Activated CD8-positive, alpha-beta T cell treated with anti-CD3 and anti-CD28 coated beads, Interleukin-2, amount 10 ng/mL, durations not matched to agents 7 days and 5 days (primary cell): ENCODE results near the gene MGAT3. TPM values are rescaled to one million over a fixed set of nuclear protein-coding genes. Genes with fewer than 3 reads are reported as not detected.
"Not testable (repeated sequence)": the region's sequence is repeated elsewhere in the genome, so short reads cannot be mapped to it uniquely, and the experiment has no call there.

Experiments used
- ATAC-seq: fragments of 150-1000 bp; cut with Tn5 transposase; one replicate; pipeline ENCODE4 v1.10.0; 2021; ENCODE audit warnings: moderate library complexity
- CTCF ChIA-PET: fragments of 350-600 bp; sonication (Branson Sonifier 250); formaldehyde crosslinking; loops from one replicate; lab custom pipeline; 2021; ENCODE audit warnings: antibody characterized with exemption; lab: Charles Lee
- POLR2A ChIA-PET: fragments of 350-600 bp; sonication (Branson Sonifier 250); formaldehyde crosslinking; loops from one replicate; lab custom pipeline; 2021; ENCODE audit warnings: antibody characterized with exemption; lab: Charles Lee
- DNase-seq: peaks from one replicate; pipeline ENCODE4 v3.0.0-alpha.2; 2020
- H3K27ac Mint-ChIP-seq: one replicate; pipeline ENCODE4 v1.8.0; 2021; ENCODE audit warnings: mild to moderate bottlenecking, mixed read lengths
- H3K27me3 Mint-ChIP-seq: one replicate; pipeline ENCODE4 v1.8.0; 2021; ENCODE audit warnings: low read depth, mixed read lengths
- H3K36me3 Mint-ChIP-seq: one replicate; pipeline ENCODE4 v1.8.0; 2021; ENCODE audit warnings: low read depth, mixed read lengths
- H3K4me1 Mint-ChIP-seq: one replicate; pipeline ENCODE4 v1.8.0; 2021; ENCODE audit warnings: low read depth, mixed read lengths
- H3K4me3 Mint-ChIP-seq: one replicate; pipeline ENCODE4 v1.8.0; 2021; ENCODE audit warnings: mild to moderate bottlenecking, mixed read lengths
- H3K9me3 Mint-ChIP-seq: one replicate; pipeline ENCODE4 v1.8.0; 2022; ENCODE audit warnings: mixed read lengths; ENCODE audit not compliant: insufficient read depth
- total RNA-seq, 2 experiments: library from RNA; stranded (reverse); gene quantifications; one replicate each; pipeline ENCODE4 v1.2.3, GENCODE V29; 2021

Gene MGAT3
- total RNA-seq, 2 experiments from 2014 or later: 9.1 to 10.0 TPM

DNA sequence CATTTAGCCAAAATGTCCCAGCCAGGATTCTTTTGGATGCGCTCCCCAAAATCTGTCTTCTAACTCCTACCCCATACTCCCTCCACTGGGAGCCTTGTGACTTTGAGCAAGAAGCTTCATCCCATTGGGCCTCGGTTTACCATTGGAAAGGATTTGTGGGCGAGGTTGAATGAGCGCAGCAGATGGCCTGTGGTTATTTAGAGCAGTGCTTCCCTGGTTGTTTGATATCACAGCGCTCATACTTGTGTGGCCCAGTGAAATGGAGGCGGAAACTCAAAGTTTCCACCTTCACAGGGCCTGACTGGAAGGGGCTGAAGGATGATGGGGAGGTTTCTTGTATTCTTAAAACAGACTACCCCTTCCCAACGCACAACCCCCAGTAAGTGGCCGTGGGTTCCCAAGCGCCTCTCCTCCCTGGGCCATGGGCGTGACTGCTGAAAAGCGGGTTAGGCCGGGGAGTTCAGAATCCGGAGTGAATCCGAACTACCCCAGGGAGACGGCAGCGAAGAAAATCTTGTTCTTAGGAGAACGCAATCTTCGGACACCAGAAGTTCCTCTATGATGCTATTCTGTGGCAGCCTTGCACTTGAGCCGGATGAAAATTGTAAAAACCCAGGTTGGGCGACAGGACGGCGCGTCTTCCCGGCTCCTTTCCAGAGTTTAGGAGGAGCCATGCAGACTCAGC, 62.3 kb downstream of the MGAT3 start:
- CTCF ChIA-PET: interaction anchor here (0.9 to 6.0 kb wide), 13 partner anchors 10 to 804 kb away, joined by 3 to 81 read pairs (median 4); partner anchors contain the start of genes RPL3, RPS19BP1 and TAB1
- ATAC-seq (no peak), DNase-seq (peak; percentile 44)
- Mint-ChIP-seq H3K9me3 (no peaks in the 10 kb centered on the region), H3K27ac (peak overlapping the region; percentile 98), H3K36me3 (peaks cover 68% of the 10 kb centered on the region), H3K27me3 (no peaks in the 10 kb centered on the region), H3K4me1 (peaks cover 59% of the 10 kb centered on the region), H3K4me3 (peak overlapping the region; percentile 90)
- POLR2A ChIA-PET: interaction anchor here (0.8 to 4.0 kb wide), 25 partner anchors 7 to 968 kb away, joined by 3 to 75 read pairs (median 6); partner anchors contain the start of genes CBX7, MIEF1, RPL3 and RPS19BP1

DNA sequence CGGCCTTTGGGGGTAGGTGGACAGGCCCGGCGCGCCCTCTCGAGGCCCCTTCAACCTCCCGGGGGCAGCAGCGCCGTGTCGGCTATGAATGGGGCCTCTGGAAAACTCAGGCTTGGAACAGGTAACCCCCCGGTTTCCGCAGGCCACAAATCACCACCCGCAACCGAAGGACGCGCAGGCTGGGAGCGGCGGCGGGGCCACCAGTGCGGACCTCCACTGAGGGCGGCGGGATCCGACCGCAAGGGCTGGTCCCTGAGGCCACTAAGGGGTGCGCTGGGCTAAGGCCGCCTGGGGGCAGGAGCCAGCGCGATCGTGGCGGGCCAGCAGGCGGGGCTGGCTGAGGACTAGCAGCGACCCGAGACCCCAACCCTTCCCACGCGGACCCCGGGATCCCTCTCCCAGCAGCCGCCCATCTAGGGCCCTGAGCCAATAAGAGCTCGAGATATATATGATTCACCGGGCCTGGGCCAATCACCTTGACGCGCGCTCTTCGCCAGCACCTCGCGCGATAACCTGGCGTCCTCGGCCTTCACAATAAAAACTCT, 62.9 kb downstream of the MGAT3 start:
- Mint-ChIP-seq H3K36me3 (peaks cover 69% of the 10 kb centered on the region), H3K27me3 (no peaks in the 10 kb centered on the region), H3K4me3 (peak overlapping the region; percentile 90), H3K9me3 (no peaks in the 10 kb centered on the region), H3K27ac (peak overlapping the region; percentile 98), H3K4me1 (peaks cover 60% of the 10 kb centered on the region)
- DNase-seq (peak; percentile 98), ATAC-seq (peak; percentile 89)
- ChIA-PET CTCF (interaction anchor here (0.6 to 1.7 kb wide), 16 partner anchors 9 to 804 kb away, joined by 3 to 33 read pairs (median 4); partner anchors contain the start of genes MIEF1, RPL3 and TAB1), POLR2A (interaction anchor here (0.5 to 4.0 kb wide), 35 partner anchors 8 to 969 kb away, joined by 3 to 75 read pairs (median 4); partner anchors contain the start of genes CBX7, MIEF1, RPL3 and RPS19BP1)

- CTCF ChIA-PET: interaction anchor here (0.6 to 1.7 kb wide), 16 partner anchors 9 to 803 kb away, joined by 3 to 33 read pairs (median 4); partner anchors contain the start of genes MIEF1, RPL3 and TAB1
Measured at GRCh38 chr22:39520226-39521105, 63.7 kb downstream of the MGAT3 start, which contains the start of gene ATF4. ATF4 (plus strand) TSS chr22:39520562; CDS start chr22:39521446, 884 bp downstream.

GRCh38 chr22:39521106-39521885, 64.5 kb downstream of the MGAT3 start:
- Mint-ChIP-seq H3K4me3 (peak overlapping the region; percentile 90), H3K27ac (peak overlapping the region; percentile 98), H3K36me3 (peaks cover 67% of the 10 kb centered on the region), H3K4me1 (peaks cover 62% of the 10 kb centered on the region)
- not testable (repeated sequence) for H3K9me3 Mint-ChIP-seq, H3K27me3 Mint-ChIP-seq, DNase-seq, ATAC-seq
- ChIA-PET CTCF (interaction anchor here (0.7 to 1.7 kb wide), 3 partner anchors 8 to 417 kb away, joined by 3 to 33 read pairs (median 3); no protein-coding TSS in a partner anchor), POLR2A (interaction anchor here (0.9 to 4.0 kb wide), 9 partner anchors 9 to 401 kb away, joined by 3 to 75 read pairs (median 8); partner anchors contain the start of genes MIEF1, RPL3 and RPS19BP1)

More at GRCh38 chr22:39520226-39521105, 63.7 kb downstream of the MGAT3 start, which contains the start of gene ATF4:
- peak within 1 kb of the TSS; percentile 90 for H3K4me3 Mint-ChIP-seq
- peak within 1 kb of the TSS; percentile 98 for H3K27ac Mint-ChIP-seq
- H3K4me1 Mint-ChIP-seq: peaks cover 61% of the 10 kb centered on the region
- ATAC-seq: peak; percentile 38
- no peaks in the 10 kb centered on the region for H3K9me3 Mint-ChIP-seq
- H3K27me3 Mint-ChIP-seq: no peaks in the 10 kb centered on the region
- DNase-seq: peak; percentile 91
- POLR2A ChIA-PET: interaction anchor here (0.5 to 4.0 kb wide), 37 partner anchors 9 to 969 kb away, joined by 3 to 75 read pairs (median 4); partner anchors contain the start of genes CBX7, MIEF1, RPL3 and RPS19BP1
- peaks cover 70% of the 10 kb centered on the region for H3K36me3 Mint-ChIP-seq

DNA sequence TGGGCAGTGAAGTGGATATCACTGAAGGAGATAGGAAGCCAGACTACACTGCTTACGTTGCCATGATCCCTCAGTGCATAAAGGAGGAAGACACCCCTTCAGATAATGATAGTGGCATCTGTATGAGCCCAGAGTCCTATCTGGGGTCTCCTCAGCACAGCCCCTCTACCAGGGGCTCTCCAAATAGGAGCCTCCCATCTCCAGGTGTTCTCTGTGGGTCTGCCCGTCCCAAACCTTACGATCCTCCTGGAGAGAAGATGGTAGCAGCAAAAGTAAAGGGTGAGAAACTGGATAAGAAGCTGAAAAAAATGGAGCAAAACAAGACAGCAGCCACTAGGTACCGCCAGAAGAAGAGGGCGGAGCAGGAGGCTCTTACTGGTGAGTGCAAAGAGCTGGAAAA, 65.3 kb downstream of the MGAT3 start:
- H3K27me3 Mint-ChIP-seq, ATAC-seq, DNase-seq, H3K9me3 Mint-ChIP-seq: not testable (repeated sequence)
- ChIA-PET CTCF (interaction anchor here (1.1 to 2.3 kb wide), 5 partner anchors 9 to 29 kb away, joined by 3 to 7 read pairs (median 5); partner anchors contain the start of gene RPS19BP1), POLR2A (interaction anchor here (0.5 to 4.0 kb wide), 9 partner anchors 8 to 522 kb away, joined by 3 to 75 read pairs (median 6); partner anchors contain the start of genes MIEF1 and RPS19BP1)
- Mint-ChIP-seq H3K27ac (peak overlapping the region; percentile 98), H3K4me3 (peak overlapping the region; percentile 90), H3K4me1 (peaks cover 67% of the 10 kb centered on the region), H3K36me3 (peaks cover 65% of the 10 kb centered on the region)

GRCh38 chr22:39522567-39523300, 65.9 kb downstream of the MGAT3 start:
- no peaks in the 10 kb centered on the region for H3K27me3 Mint-ChIP-seq
- ATAC-seq: no peak
- no peaks in the 10 kb centered on the region for H3K9me3 Mint-ChIP-seq
- peaks cover 73% of the 10 kb centered on the region for H3K4me1 Mint-ChIP-seq
- ChIA-PET CTCF (interaction anchor here (0.6 to 2.3 kb wide), 8 partner anchors 8 to 352 kb away, joined by 3 to 7 read pairs (median 4); partner anchors contain the start of gene RPS19BP1), POLR2A (interaction anchor here (0.5 to 4.0 kb wide), 14 partner anchors 8 to 801 kb away, joined by 3 to 75 read pairs (median 4); partner anchors contain the start of genes MIEF1, RPL3, RPS19BP1 and TNRC6B)
- peak overlapping the region; percentile 98 for H3K27ac Mint-ChIP-seq
- H3K4me3 Mint-ChIP-seq: peak overlapping the region; percentile 90
- peaks cover 65% of the 10 kb centered on the region for H3K36me3 Mint-ChIP-seq
- no peak for DNase-seq

- H3K27me3 Mint-ChIP-seq: no peaks in the 10 kb centered on the region
- ATAC-seq: no peak
Measured at GRCh38 chr22:39524089-39524752, 67.4 kb downstream of the MGAT3 start.

DNA sequence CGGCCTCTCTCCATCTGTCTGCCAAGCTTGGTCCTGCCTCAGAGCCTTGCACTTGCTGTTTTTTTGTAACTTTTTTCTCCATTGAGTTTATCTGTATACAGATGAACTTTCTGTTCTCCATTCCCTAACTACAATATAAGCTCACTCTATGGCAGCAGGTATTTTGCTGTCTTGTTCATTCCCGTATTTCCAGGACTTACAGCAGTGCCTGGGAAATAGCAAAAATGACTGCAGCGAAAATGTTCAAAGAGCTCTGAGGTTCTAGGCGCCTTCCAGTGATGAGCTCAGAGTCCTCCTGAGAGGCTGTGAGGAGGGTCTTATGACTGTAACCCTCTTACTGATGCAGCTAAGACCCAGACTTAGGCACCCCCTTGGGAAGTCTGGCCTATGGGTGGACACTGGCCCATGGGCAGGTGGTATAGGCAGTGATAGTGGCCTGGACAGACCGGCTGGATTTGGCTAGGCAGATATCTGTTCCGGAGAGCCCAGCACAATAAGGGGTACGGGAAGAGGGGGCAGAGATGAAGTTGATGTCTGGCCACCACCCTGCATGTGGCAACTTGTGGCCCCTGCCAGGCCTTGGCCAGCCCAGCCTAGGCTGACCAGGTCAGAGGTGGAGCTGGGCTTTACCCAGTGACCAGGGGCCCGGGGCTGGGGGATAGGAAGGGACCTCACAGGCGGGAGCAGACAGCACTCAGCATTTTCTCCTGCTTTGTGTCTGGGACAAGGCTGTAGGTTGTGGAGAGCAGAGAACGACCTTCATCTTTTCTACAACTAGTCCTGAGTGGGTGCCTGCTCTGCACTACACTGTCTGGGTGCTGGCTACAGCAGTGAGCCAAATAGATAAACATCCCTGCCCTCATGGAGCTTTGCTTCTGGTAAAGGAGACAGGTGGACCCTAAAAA, 68.2 kb downstream of the MGAT3 start:
- H3K4me1 Mint-ChIP-seq: peaks cover 81% of the 10 kb centered on the region
- ChIA-PET CTCF (interaction anchor here (1.3 to 8.7 kb wide), 2 partner anchors 11 to 31 kb away, joined by 7 to 264 read pairs; no protein-coding TSS in a partner anchor), POLR2A (interaction anchor here (0.6 to 3.6 kb wide), 9 partner anchors 23 to 519 kb away, joined by 3 to 14 read pairs (median 3); partner anchors contain the start of genes MIEF1, RPL3 and TAB1)
- ATAC-seq (no peak), DNase-seq (no peak)
- no peaks in the 10 kb centered on the region for H3K9me3 Mint-ChIP-seq
- H3K36me3 Mint-ChIP-seq: peaks cover 83% of the 10 kb centered on the region
- H3K27ac Mint-ChIP-seq: peak overlapping the region; percentile 73
- no peaks in the 10 kb centered on the region for H3K27me3 Mint-ChIP-seq
- H3K4me3 Mint-ChIP-seq: peak overlapping the region; percentile 25

More at GRCh38 chr22:39524089-39524752, 67.4 kb downstream of the MGAT3 start:
- peak overlapping the region; percentile 34 for H3K4me3 Mint-ChIP-seq
- no peaks in the 10 kb centered on the region for H3K9me3 Mint-ChIP-seq
- H3K27ac Mint-ChIP-seq: peak overlapping the region; percentile 73
- peaks cover 75% of the 10 kb centered on the region for H3K36me3 Mint-ChIP-seq
- no peak for DNase-seq
- ChIA-PET CTCF (interaction anchor here (1.2 to 8.7 kb wide), 4 partner anchors 9 to 31 kb away, joined by 3 to 264 read pairs (median 6); partner anchors contain the start of gene RPS19BP1), POLR2A (interaction anchor here (0.6 to 3.6 kb wide), 7 partner anchors 11 to 520 kb away, joined by 3 to 14 read pairs (median 4); partner anchors contain the start of gene MIEF1)
- H3K4me1 Mint-ChIP-seq: peaks cover 75% of the 10 kb centered on the region
